Fibroblast of the conjunctiva (primary cell): Measurements from ENCODE around the gene CNPY1.

Source experiments
- DNase-seq: peaks from one replicate; pipeline ENCODE4 v3.0.0-alpha.2; 2010; ENCODE audit warnings: low read depth

CNPY1 gene

DNA sequence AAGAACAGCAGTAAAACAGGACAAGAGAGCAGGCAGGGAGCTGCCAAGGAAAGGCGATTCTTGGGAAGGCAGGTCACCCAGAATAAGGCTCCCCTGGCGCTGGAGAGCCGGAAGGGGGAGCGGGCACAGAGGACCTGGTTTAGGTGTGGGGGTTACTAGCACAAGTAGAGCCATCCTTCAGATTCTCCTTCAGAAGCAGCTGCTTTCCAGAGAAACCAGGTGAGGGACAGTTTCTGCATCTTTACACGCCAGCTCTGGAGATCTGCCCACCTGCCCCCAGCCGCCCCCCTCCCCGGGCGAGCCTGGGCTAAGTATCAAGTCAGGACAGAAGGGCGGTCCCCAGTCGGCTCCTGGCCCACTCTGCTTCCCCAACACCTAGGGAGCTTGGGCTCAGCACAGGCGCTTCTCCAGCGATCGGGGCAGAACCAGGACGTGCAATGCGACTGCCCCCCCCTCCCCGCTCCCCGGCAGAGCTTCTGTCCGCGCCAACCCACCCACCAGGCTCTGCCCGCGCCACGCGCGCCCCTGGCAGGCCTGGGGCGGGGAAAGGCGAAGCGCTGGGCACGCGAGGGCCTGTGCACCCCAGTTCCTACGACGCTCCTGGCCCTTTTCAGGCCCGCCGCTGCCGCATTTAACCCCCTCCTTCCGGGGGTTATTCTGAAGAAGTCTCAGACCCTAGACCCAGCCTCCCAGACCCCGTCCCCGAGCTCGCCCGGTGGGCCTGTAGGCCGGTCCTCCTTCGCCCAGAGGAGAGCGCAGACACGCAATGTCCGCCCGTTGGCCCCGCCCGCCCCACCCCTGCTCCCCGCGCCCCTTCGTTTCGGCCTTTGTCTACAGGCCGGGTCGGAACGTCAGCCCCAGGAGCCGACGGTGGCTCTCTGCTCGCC lies 92.8 kb downstream of the CNPY1 start:
- no peak for DNase-seq

DNA sequence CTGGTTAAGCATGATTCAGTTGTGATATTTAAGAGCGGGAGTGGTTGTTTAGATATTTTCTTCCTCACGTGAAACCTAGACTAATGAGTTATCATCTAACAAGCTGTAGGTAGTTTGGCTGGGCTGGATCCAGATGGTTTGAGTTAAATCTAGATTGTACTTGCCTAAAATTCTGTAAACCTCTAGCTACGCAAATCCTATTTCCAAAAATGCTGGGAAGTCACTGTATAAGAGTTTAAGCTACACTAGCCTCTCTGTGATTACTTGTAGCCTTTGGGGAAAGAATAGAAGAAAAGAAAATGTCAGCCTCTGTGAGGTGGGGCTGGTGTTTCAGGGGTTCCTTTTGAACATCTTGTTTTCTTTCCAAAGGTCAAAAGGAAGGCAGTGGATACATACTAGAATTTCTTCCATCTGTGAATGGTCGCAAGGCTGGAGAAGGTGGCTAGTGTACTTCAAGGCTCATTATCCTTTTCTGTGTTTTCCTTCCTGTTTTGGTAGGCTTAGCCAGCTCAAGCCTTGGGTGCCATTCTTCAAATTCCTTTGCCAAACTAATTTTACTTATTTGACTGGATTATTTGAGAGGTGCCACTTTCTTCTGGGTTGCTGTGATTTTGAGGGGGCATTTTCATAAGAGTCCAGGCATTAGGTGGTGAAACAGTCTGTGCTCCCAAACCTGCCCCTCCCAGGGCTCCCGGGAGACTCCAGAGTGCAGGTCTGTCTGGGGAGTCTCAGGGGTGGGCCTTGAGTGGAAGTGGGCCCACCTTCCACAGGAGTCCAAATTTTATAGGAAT lies 93.7 kb downstream of the CNPY1 start:
- DNase-seq, result no peak

DNA sequence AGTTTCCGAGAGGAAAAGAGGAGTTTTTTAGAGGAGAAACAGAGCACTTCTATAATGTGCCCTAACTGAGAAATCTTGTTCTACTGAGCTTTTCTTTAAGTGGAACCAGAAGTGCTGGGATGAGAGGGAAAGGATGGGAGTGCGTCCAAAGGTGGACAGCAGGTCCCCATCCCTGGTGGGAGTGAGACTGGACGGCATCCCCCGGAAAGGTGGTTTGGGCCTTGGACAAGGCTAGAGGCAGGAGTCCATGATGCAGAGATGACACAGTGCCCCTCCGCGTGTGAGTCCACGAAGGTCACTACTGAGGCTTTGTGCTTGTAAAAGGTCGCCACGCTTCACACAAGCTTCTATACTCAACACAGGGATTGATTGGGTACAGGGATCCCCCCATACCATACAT lies 94.5 kb downstream of the CNPY1 start:
- DNase-seq, result no peak
